GM19395 (cell line): ENCODE measurements around the gene SPATA33.
A peak's percentile ranks its signal among the peaks of the same experiment; 100 is the strongest.
"Not testable (repeated sequence)": the region's sequence is repeated elsewhere in the genome, so short reads cannot be mapped to it uniquely, and the experiment has no call there.

Experiments
- ATAC-seq: cut with Tn5 transposase; IDR thresholded peaks from one replicate; pipeline ENCODE4 v1.9.1; 2021; ENCODE audit warnings: mild to moderate bottlenecking, moderate library complexity; ENCODE audit not compliant: unreplicated experiment

Gene SPATA33

GRCh38 chr16:89691231-89691985, 33.8 kb downstream of the SPATA33 start:
- no peak for ATAC-seq

DNA sequence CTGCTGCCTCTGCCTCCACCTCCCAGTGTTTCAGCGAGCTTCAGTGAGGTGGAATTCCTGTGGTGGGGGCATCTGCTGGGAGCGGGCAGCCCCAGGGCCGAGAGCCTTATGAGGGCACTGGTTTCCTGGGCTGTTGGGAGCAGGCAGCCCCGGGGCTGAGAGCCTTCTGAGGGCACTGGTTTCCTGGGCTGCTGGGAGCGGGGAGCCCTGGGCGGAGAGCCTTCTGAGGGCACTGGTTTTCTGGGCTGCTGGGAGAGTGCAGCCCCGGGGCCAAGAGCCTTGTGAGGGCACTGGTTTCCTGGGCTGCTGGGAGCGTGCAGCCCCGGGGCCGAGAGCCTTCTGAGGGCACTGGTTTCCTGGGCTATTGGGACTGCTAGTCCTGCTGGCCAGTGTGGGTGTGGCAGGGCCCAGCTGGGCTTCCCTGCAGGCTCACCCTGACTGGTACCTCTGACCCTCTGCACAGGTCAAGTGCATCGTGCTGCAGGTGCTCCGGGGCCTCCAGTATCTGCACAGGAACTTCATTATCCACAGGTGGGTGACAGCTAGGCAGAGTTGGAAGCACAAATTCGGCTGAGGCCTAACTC, 34.4 kb downstream of the SPATA33 start:
- no peak for ATAC-seq

- no peak for ATAC-seq
These were observed 35.7 kb downstream of the SPATA33 start for GRCh38 chr16:89693289-89693731.

DNA sequence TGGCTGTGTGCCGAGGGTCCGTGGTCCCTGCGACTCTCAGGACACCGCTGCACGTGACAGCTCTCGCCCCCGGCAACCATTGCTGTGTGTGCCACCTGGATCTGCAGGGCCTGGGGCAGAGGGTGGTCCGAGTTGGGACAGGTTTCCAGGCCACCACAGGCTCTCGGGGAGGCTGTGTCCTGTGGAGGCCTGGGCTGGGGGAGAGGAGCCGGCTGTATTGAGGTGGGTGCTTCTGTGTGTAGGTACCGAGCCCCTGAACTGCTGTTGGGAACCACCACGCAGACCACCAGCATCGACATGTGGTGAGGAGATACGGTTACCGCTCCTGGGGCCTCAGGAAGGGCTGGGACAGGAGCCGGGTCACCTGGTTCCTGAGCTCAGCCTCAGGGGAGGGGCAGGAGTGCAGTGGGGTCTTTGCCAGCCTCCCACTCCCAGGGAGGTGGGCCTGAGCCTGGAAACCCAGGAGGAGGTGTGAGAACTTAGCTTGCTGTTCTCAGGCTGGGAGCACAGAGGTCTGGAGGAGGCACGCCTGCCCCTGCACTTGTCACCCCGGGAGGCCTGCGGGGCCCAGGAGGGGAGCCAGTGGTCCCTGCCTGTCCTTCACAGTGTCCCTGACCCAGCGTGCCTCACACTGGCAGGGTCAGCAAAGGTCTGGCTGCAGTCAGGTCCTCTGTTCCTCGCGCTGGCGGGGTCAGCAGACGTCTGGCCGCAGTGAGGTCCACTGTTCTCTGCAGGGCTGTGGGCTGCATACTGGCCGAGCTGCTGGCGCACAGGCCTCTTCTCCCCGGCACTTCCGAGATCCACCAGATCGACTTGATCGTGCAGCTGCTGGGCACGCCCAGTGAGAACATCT, 36.5 kb downstream of the SPATA33 start:
- no peak for ATAC-seq

DNA sequence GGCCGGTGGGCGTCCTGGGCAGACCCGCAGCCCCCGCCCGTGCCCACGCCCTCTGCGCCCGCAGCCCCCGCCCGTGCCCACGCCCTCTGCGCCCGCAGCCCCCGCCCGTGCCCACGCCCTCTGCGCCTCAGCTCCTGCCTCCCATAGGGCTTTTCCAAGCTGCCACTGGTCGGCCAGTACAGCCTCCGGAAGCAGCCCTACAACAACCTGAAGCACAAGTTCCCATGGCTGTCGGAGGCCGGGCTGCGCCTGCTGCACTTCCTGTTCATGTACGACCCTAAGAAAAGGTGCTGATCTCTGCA, 37.1 kb downstream of the SPATA33 start:
- ATAC-seq: not testable (repeated sequence)

DNA sequence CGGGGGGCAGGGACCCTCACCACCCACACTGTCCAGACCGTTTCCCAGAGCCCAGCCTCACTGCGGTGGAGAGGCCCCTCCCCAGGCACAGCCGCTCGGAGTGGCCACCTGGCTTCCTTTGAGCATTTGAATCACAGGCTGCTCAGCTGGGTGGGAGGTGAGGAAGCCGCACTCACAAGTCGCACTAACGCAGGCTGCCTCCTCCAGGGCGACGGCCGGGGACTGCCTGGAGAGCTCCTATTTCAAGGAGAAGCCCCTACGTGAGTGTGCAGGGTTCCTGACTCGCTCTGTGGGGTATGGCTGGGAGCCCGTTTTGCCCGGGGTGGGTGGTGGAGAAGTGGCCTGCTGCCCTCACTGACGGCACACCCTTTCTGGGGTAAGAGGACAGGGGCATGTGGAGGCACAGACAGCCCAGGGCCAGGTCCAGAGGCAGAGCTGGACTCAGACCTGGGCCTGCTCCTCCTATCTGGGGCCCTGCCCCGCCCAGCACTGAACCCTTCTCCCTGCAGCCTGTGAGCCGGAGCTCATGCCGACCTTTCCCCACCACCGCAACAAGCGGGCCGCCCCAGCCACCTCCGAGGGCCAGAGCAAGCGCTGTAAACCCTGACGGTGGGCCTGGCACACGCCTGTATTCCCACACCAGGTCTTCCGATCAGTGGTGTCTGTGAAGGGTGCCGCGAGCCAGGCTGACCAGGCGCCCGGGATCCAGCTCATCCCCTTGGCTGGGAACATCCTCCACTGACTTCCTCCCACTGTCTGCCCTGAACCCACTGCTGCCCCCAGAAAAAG, 37.6 kb downstream of the SPATA33 start:
- no peak for ATAC-seq

DNA sequence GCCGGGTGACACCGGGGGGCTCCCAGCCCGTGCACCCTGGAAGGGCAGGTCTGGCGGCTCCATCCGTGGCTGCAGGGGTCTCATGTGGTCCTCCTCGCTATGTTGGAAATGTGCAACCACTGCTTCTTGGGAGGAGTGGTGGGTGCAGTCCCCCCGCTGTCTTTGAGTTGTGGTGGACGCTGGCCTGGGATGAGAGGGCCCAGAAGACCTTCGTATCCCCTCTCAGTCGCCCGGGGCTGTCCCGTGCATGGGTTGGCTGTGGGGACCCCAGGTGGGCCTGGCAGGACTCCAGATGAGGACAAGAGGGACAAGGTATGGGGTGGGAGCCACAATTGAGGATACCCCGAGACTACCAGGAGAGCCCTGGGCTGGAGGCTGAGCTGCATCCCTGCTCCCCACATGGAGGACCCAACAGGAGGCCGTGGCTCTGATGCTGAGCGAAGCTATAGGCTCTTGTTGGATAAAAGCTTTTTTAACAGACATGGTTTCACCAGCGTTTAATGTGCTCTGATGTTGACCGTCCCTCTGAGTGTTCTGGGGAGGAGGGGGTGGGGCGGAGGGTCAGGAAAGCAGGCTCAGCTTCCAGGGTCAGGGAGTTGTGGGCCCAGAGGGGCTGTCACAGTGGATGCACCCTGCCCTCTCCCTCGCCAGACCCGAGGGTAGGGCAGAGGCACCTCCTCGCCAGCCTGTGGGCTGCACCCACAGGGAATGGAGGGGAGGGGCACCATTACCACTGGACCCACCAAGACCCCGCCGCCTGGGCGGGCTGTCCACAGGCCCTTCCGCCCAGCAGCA, 38.4 kb downstream of the SPATA33 start:
- no peak for ATAC-seq

DNA sequence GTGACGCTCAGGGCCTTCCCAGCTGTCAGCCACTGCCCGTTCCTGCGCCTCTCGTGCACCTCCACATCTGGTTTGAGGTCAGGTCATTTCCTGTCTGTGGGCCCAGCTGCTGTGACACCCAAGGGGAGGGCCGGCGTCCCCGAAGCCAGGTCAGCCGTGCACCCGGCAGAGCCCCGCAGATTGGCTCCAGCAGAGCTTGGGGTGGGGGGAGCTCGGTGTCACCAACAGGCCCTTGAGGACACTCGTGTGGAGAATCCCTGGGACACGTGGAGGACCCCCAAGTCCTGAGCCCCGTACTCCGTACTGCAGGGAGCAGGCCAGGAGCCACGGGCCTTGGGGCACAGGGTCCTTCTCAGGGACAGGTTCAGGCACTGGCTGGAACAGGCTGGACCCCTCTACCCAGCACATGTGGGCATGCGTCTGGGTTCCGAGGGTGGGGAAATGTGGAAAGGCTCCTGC, 39.1 kb downstream of the SPATA33 start:
- no peak for ATAC-seq

- ATAC-seq: no peak
These were observed 39.6 kb downstream of the SPATA33 start for GRCh38 chr16:89697161-89697615.

GRCh38 chr16:89697616-89698331, 40.1 kb downstream of the SPATA33 start:
- no peak for ATAC-seq

DNA sequence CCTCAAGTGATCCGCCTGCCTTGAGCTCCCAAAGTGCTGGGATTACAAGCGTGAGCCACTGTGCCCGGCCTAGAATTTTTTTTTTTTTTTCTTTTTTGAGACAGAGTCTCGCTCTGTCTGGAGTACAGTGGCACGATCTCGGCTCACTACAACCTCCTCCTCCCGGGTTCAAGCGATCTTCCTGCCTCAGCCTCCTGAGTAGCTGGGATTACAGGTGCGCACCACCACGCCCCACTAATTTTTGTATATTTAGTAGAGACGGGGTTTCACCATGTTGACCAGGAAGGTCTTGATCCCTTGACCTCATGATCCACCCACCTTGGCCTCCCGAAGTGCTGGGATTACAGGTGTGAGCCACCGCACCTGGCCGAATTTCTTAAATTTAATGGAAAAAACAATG, 41.1 kb downstream of the SPATA33 start:
- ATAC-seq: not testable (repeated sequence)

DNA sequence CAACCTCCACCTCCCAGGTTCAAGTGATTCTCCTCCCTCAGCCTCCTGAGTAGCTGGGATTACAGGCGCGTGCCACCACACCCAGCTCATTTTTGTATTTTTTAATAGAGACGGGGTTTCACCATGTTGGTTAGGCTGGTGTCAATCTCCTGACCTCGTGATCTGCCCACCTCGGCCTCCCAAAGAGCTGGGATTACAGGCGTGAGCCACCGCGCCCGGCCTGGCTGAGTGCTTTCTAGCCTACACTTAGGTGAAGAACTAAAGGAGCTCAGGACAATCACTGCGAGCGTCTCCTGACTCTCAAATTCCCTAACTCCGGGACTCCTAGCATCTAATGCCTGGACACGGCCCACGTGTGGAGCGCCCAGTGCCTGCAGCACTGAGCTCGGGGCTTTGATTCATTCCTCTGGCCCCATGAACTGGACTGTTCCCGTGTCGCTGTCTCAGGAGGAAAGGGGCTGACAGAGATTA, 42.0 kb downstream of the SPATA33 start:
- not testable (repeated sequence) for ATAC-seq

DNA sequence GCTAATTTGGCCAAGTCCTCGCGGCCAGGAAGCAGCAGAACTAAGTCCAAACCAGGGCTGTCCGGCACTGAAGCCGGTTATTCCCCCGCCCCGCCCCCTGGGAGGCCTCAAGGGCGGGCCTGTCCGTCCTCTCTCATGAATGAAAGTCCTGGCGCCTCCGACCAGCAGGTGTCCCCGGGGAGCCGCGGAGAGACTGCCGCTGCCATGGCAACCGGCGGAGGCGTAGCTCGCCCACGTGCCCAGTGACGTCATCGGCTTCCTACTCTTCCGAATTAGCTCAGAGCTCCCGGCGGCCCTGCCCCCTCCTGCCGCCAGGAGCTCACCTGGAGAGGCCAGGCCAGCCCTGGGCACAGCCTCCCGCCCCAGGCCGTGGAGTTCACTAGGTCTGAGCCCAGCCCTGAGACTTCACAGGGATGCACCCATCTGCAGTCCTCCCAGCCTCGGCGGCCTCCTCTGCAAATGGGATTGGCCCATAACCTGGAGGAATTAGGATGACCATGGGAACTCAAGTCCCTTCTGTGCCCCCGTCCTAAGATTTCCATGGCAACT, 42.5 kb downstream of the SPATA33 start:
- peak; percentile 52 for ATAC-seq

DNA sequence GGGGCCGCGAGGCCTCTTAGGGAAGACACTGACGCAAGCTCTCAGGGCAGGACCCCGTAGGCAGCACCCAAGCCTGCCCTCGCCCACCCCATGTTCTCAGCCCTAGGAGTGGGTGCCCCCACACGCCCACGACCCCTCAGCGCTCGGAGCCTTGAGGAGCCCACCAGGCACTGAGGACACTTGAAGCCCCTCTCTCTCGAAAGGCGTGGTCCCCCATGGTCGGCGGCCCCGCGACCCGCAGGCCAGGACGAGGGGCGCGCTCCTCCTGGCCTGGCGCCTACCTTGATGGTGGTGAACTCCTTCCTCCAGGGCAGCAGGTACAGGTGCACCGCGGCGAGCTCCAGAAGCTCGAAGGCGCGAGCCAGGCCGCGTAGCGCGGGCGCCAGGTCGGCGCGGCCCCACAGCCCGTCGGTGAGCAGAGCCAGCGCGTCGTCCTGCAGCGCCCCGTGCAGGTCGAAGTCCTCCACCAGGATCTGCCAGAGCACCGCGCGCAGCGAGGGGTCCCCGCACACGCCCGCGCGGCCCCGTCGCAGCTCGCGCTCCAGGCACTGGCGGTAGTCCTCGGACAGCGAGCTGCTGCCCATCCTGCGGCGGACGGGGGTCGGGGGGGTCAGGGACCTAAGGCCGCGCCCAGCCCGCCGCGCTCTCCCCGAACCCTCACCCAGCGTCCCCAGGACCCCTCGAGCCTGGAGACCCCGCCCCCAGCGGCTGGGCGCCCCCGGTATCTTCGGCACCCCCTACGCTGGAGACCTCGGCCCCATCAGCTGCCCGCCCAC, 43.2 kb downstream of the SPATA33 start:
- no peak for ATAC-seq

DNA sequence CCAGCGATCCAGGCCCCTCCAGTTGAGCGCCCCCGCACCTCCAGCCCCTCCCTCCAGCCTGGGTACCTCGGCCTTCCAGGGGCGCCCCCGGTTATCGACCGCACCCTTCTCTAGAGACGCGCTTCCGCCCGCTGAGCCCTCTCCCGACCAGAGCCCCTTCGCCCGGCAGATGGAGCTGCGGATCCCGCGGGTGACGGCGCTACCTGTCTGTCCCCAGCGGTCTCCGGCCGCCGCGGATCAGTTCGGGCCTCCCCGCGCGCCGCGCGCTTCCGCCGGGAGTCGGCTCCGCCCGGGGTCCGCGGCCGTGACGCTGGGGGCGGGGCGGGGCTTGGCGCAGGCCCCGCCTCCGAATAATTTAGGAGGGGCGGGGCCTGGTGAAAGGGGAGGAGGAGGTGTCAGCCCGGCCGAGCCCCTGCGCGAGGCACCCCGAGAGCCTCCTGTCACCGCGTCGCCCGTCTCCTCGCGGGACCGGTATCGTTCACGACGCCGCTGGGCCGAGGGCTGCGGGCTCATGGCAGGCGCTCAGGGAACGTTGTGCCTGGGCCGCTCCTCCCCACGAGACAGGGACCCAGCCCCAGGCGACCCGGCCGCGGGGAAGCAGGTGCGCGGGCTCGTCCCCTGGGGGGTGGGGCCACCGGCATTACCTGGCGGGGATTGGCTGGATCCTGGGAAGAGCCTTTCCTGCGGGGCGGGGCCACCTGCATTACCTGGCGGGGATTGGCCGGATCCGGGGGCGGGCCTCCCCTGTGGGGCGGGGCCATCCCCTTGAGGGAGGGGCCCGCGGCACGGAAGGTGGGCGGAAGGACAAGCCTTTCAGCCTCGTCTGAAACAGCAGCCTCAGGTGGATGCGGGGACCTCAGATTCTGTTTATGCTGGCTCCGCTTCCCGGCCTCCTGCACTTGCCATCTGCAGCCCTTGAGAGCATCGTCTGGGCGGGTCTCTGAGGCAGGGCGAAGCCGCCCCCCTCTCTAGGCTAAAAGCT, 44.1 kb downstream of the SPATA33 start, which contains the start of gene SPATA2L:
SPATA2L (minus strand) TSS at position 281 of the 982 bp plus-strand sequence. CDS start 473 bp downstream, outside the sequence.
- ATAC-seq: peak; percentile 66

DNA sequence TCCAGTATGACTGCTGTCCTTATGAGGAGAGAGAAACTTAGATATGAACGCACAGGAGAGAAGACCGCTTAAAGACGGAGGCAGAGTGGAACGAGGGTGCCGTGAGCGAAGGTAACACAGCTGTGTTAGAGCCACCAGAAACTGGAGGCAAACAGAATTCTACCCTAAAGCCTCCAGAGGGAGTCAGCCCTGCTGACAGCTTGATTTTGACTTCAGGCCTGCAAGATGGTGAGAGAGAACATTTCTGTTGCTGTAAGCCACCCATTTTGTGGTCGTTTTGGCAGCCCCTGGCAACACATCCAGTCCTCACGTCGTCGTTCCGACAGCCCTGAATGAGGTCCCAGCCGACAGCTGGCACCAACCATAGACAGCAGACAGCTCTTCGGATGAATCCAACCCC, 46.6 kb downstream of the SPATA33 start:
- ATAC-seq: no peak

- no peak for ATAC-seq
These were observed 47.4 kb downstream of the SPATA33 start for GRCh38 chr16:89705006-89705405.
